ENCODE results near the gene ADAMTS14.

GRCh38 chr10:70683601-70683934 lies 11.3 kb downstream of the ADAMTS14 start:
- TF ChIP-seq CTCF (optimal IDR thresholded peaks at IDR 0.05 in 1 of 3, IDR thresholded peaks at IDR 0.05 in 1 of 3, conservative IDR thresholded peaks at IDR 0.05 in 1 of 3; ENCODE audit: extremely low read depth in 1 of 3, insufficient read depth in 2 of 3, low read length in 3 of 3), result no peak
- TF ChIP-seq EZH2 (IDR thresholded peaks at IDR 0.05; ENCODE audit: low read length), result no peak
